Activated CD4-positive, alpha-beta T cell treated with anti-CD3 and anti-CD28 coated beads for 4 hours (primary cell): ENCODE measurements around the gene KIF5B.
"Not testable (repeated sequence)": the region's sequence is repeated elsewhere in the genome, so short reads cannot be mapped to it uniquely, and the experiment has no call there.

Experiments
- DNase-seq, 2 donors: peaks; one replicate each; pipeline ENCODE4 v3.0.0-alpha.2; 2020

KIF5B gene

DNA sequence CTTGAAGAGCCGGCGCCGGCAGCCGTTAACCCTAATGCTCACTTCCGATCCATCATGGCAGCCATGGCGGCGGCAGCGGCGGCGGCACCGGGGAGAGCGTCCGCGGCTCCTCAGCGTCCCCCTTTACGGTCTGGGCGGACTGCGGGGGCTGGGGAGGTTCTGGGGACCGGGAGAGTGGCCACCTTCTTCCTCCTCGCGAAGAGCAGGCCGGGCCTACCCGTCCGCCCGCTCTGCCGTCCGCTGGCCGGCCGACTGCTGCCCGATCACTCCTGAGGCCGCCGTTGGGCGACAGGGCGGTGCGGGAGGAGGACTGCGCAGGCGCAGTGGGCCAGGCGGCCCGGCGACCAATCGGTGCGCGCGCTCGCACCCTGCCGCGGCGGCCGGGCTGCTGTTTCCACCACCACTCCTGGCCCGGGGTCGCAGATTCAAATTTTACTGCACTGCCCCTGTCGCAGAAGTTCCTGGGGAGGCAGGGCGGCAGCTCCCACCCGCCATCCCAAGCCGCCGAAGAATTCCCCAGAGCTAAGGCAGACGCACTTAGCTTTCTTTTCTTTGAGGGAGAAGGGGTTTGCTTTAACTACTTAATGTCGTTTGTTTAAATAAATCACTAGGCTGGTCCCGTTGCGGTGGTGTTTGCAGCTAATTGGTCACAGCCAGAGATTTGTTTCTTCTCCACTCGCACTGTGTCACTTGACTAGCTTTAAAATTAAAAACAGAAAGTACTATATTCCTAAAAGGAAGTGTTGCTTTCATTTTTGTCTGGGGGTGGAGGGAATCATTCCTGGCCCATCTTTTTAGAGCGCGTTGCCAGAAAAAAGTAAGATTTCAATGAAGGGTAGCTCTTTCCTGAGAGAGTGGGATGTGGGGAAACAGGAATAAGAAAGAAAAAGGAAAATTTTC lies at the start of gene KIF5B:
Gene KIF5B (minus strand): TSS at position 290 of the 900 bp plus-strand sequence. CDS start 452 bp downstream, outside the sequence.
- peak; percentile 82 to 86 for DNase-seq

DNA sequence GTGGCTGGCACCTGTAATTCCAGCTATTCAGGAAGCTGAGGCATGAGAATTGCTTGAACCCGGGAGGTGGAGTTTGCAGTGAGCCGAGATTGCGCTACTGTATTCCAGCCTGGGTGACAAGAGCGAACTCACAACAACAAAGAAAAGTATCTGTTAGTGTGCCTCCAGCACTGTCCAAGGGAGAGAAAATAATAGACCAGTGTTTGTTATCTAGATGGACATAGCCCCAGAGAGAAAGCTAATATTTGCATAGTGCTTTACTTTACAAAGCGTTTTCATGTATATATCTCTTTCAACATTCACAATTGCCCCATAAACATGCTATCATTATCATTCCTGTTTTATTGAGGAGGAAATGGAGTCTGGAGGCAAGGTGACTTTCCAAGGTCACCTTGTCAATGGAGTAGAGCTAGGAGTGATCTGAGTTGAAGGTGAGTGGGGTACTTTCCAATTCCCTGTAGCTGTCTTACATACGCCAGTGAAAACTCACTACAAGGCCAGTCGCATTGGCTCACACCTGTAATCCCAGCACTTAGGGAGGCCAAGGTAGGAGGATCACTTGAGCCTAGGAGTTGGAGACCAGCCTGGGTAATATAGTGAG lies 49.7 kb upstream of the KIF5B start:
- no peak for DNase-seq

DNA sequence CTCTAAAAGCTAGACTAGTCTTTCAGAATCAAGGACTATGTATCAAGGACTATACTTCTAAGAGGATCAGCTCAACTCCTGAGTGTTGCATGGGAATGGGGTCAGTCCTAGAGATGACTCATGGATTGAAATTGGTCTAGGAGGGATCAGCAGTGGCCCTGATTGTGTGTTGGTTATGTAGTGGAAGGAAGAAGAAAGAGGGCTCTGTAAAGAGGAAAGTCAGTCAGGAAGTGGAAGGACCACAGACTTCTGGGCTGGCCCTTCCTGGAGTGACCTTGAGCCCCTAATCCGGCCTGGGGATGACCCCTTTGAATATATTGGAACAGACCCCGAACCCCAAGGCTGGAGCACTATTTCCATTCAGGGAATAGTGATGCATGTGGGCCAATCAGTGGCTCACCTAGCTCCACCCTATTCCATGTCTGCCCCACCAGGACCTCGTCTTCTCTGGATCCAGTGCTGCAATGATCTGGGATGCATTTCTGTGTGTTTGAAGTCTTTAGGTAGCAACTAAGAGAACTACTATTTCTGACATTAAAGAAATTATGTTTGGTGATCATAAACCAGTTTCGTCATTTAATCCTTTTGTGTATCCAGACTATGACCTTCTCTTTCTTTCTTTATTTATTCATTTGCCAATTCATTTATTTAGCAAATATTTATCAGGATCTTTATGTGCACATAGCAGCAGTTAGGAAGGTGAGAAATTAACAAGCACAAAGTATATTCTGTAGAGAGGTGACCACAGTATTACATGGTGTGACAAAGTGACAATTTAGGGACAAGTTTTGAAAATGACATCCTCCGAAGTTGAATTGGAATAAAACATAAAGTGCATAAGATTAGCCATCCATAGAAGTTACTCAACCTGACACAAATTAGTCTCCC lies 48.6 kb upstream of the KIF5B start:
- DNase-seq = no peak

DNA sequence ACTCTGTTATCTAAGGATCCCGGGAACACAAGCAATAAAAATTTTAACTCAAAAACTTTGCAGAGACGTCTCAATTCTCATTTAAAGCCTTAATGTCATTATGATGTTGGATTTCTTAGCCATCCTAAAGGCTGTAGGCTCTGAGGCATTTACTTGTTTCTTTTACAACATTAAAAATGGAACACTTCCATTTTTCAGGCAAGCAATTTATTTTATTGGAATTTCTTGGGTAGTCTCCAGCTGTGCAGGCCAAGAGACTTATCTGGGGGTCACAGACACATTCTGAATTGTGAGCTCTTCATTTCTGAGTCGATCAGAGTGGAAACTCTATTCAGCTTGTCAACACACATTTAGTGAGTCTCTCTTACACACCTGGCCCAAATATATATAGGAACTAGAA lies 48.0 kb upstream of the KIF5B start:
- no peak for DNase-seq

DNA sequence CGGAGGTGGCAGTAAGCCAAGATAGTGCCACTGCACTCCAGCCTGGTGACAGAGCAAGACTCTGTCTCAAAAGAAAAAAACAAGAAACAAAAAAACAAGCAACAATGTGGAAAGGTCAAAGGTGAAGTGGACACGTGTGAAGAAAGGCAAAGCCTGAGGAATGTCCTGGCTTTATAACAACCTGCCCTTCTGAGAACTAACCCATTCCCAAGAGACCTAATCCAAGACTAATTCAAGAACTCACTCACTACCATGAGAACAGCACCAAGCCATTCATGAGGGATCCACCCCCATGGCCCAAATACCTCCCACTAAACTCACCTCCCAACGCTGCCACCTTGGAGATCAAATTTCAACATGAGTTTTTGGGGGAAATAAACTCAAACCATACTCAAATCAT lies 47.5 kb upstream of the KIF5B start:
- DNase-seq = no peak

DNA sequence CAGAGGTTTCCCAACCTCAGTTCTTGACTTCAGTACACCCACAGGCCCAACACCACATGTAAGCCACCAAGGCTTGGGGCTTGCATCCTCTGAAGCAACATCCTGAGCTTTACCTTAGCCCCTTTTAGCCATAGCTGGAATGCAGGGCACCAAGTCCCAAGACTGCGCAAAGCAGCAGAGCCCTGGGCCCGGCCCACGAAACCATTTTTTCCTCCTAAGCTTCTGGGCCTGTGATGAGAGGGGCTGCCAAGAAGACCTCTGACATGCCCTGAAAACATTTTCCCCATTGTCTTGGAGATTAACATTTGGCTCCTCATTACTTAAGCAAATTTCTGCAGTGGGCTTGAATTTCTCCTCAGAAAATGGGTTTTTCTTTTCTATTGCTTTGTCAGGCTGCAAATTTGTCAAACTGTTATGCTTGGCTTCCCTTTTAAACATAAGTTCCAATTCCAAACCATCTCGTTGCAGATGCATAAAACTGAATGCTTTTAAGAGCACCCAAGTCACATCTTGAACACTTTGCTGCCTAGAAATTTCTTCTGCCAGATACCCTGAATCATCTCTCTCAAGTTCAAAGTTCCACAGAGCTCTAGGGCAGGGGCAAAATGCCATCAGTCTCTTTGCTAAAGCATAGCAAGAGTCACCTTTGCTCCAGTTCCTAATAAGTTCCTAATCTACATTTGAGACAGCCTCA lies 42.5 kb upstream of the KIF5B start:
- DNase-seq = not testable (repeated sequence)

DNA sequence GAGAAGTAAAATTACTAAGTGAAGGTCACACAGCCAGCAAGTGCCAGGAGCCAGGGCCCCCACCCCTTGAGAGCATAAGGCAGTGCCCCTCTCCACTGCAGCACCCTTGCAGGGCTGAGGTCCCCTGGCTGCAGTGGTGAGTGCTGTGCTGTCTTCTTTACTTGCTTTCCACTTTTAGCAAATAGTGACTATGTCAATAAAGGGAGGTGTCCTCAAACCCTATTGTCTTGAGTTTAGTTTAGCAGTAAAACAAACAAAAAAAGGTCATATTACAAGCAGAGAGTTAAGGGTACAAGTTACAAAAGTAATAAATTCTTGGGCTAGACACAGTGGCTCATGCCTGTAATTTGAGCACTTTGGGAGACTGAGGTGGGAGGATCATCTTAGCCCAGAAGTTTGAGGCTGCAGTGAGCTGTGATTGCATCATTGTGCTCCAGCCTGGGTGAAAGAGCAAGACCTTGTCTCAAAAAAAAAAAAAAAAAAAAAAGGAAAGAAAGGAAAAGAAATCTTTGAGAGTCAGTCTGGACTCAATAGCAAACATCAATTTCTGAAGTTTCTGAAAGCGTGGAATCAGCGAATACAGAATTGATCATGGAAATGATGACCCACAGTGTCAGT lies 39.0 kb upstream of the KIF5B start:
- no peak for DNase-seq

DNA sequence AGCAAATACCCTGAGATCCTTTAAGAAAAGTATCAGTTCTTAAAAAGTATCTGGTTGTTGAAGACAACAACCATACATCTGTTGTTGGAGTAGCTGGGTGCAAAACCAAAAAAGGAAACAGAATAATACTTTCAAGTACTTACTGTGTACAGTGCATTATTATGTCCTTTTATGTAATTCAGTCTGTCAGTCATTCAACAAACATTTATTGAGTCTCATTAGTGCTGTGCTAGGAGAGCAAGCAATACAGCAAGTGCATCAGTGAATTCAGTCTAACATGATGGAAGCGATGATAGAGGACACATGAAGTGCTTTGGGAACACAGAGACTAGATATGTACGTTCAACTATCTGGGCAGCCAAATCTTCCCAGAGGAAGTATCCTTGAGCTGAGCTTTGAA lies 37.4 kb upstream of the KIF5B start:
- no peak for DNase-seq

DNA sequence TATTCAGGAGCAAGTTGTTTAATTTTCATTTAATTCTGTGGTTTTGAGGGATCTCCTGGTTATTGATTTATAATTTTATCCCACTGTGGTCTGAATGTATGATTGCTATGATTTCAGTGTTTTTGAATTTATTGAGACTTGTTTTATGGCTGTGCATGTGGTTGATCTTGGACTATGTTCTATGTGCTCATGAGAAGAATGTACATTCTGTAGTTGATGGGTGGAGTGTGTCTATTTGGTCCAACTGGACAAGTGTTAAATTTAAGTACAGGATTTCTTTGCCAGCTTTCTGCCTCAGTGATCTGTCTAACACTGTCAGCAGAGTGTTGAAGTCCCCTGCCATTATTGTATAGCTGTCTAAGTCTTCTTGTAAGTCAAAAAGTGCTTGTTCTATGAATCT lies 34.8 kb upstream of the KIF5B start:
- DNase-seq = no peak

DNA sequence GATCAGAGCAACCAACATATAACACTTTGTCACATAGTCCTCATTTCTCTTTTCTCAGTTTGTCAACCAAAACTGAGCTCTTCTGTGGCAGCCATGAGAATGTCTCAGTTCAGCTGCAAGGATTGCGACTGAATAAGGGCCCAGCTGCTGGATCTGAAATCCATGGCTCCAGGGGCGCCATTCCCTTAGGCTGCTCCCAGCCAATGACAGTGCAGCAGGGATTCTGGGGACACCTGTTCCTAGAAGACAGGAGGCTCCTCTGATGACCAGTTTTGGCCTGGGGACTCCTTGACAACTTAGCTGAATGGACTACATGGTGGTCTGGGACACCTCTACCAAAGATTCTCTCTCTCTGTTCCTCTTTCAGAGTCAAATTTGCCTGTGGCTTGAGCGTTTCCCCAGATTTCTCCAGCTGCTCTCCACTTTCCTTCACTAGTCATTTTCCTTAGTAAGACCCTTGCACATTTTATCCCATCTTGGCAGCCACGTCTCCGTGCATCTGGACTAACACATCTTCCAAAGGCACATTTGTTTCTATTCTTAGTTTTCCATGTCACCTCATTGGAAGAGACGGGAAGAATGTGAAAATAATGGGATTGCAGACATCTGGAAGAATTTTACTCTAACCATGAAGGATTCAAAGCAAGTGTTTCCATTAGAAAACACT lies 28.1 kb upstream of the KIF5B start:
- DNase-seq = no peak

DNA sequence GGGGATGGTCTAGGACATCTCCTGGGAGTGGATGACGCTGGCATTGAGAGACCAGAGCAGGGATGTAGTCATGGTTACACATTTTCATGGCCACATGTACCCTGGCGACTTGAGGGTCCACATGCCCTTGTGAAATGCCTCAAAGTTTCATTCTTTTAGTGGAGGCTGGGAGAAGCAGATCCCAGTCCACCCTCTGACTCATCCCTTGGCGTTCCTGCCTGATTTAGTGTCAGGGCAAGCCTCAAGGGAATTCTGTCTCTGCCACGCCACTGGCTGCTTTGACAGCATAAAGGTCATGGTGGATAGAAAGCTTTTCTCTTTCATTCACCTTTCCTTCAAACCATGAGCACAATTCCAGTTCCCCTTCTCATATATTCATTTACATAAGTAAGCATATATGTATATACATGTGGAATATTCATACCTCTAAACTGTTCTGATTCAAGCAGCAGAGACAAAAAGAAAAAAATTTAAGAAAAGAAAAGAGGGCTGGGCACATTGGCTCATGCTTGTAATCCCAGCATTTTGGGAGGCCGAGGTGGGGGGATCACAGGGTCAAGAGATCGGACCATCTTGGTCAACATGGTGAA lies 21.8 kb upstream of the KIF5B start:
- DNase-seq = no peak

DNA sequence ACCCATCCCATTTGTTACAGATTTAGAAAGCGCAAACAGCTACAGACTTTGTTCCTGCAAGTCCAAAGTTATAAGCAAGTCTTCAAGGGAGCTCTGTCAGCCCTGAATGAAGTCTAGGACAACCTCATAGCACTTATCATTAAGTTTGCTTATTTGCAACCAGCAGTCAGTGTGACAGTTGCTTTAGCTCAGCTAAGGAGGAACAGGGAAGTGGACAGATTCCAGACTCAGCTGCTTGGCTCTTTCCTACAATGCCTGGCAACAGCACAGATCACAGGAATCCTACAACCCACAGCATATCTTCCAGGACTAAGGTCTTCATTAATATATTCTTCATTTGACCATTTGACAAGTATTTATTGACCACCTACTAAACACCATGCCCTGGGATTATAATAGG lies 17.4 kb upstream of the KIF5B start:
- DNase-seq = no peak

DNA sequence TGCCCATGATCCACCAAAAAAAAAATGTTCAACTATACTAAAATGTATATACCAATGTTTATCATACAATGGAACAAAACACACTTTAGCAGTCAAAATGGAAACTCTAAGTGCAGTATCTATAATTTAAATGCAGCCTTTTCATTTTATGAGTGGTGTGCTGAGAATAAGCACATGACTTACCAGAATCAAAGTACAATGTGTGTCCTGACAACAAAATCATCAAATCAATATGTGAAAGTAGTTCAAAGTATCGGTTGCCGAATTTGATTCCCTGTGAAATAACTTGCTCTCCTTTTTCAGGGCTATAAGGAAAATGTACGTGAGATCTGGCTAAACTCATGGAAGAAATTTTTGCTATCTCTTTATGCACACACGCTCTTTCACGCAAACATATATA lies 16.9 kb upstream of the KIF5B start:
- DNase-seq = no peak

DNA sequence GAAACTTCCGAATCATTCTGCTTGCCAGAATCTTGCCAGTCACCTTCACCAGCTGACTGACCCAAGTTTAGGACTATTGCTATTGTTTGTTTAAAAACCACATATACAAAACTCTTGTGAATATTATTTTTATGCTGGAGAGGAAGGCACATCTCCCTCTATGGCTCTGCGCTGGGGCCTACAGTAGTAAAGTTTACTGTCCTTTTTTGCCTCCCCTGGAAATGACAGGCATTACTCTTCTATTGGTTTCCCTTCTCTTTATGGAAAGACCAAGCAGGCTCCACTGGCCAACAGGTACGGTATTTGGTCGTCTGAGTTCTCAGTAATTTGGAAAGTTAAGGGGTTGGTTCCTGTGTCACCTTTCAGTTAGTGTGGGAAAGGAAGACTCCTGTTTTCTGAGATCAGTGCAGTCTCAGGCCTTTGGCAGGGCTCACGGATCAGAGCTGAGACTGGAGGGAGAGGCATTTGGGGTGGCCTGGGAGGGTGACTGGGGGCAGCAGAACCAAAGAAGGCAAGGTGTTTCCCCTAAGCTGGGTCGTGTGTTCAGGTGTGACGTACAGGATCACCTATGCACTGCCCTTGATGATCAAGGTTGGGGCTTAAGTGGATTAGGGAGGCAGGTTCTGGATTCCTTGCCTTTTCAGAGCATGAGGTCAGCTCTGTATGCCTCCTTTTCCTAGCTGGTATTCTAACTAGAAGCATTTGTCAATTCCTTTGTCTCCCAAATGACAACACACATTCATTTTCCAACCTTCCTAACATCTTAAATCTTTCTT lies 16.0 kb upstream of the KIF5B start:
- no peak for DNase-seq

DNA sequence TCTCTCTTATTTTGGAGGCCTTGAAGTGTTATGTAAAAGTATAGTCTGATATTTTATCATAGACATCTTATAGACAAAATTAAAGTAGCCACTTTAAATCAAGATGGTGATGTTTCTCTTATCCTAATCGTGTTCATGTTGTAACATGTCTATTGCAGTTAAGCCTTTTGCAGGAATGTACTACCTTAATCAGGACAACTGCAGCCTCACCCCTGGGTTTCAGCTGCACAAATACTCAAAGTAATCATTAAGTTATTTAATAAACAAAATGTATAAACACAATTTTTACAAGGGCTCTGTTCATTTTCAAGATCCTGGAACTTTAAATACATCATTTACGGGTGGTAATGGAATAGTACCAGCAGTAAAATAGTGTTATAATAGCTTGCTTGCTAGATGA lies 14.4 kb upstream of the KIF5B start:
- DNase-seq = no peak

DNA sequence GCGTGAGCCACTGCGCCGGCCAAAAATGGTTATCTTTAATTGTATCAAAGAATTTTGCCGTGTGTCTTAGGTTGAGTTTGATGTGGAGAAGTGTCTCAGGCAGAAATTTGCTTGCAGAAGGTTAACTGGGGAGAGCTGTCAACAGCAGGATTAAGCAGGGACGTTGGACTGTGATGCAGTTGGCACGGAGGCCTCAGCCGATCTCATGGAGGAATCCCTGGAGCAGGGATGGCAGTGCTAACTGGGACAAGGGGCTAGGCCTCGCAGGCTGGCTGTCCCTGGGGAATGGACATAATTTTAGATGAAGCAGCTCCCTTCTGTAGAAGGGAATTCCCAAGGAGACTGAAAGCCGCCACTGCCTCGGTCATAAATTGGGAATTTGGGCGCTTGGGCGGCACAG lies 12.3 kb upstream of the KIF5B start:
- no peak for DNase-seq

DNA sequence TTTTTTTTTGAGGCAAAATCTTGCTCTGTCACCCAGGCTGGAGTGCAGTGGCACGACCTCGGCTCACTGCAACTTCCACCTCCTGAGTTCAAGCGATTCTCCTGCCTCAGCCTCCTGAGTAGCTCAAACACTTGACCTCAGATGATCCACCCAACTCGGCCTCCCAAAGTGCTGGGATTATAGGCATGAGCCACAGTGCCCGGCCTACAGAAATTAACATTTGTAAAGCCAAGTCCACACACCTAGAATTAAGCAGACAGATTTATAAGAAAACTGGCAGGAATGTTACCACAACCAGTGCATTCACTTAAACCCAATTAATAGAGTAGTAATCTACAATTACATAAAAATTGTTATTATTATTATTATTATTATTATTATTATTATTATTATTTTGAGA lies 11.7 kb upstream of the KIF5B start:
- not testable (repeated sequence) for DNase-seq

DNA sequence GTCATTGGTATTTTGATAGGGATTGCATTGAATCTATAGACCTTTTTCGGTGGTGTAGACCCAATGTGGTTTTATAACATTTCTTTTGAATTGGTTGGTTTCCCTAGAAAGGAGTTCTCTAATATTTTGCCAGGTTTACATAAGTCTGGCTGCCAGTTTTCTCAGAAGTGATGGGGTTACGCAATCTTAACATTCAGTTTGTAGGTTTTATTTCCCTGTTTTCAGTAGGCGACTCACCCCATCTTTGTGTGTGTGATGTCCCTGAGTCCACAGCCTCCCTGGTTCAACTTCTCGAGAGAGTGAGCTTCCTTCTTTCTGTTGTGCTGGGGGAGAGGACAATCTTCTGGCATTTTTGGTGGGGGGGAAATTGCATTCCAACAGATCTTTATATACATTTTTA lies 9.6 kb upstream of the KIF5B start:
- no peak for DNase-seq

DNA sequence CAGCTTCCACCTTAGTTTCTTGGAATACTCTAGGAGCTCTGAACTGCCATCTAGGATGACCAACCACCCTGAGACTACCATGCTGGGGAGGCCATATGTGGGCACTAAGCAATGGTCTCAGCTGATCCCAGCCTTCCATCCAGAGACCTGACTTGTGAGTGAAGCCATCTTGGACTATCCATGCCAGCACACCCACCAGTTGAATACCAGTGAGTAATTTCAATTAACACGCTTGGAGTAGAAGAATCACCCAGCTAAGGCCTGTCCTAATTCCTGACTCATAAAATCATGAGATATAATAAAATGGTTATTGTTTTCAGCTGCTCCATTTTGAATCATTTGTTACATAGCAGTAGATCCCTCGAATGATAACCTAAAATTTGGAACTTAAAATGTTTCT lies 5.2 kb upstream of the KIF5B start:
- DNase-seq = no peak

DNA sequence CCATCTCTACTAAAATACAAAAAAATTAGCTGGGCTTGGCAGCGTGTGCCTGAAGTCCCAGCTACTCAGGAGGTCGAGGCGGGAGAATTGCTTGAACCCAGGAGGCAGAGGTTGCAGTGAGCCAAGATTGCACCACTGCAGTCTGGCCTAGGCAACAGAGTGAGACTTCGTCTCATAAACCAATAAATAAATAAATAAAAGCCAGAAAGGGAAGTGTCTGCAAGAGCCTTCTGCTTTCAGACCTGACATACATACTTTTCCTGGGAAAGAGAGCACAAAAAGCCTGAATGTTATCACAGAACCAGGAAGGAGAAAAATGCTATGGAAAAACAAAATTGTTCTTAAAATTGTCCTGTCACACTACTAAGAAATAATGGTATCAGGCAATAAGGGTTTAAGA lies 4.1 kb upstream of the KIF5B start:
- DNase-seq = no peak

DNA sequence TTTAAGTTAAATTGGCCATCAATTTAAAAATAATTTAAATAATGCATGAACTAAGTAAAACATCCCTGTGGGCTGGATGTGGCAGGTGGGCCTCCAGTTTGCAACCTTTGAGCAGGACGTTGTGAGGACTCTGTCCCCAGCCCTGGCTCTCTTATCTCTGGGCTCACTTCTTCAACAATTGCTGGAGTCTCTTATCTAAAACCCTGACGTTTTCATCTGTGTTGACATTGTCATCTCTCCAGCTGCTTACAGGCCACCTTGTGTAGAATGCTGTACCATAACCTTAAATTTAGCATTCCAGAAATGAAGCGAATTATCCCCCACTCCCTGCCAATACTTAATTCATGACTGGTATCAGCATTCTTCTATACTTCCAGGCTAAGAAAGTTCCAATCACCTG lies 3.2 kb upstream of the KIF5B start:
- no peak for DNase-seq
